HCT116 (cell line): ENCODE results near the gene ZC3H12D. TPM values are rescaled to one million over a fixed set of nuclear protein-coding genes. Genes with fewer than 3 reads are reported as not detected.

Experiments
- ATAC-seq: fragments of 200-7000 bp; cut with Tn5 transposase; 2 replicates; pipeline ENCODE4 v1.9.1; 2020; ENCODE audit warnings: mild to moderate bottlenecking, moderate library complexity
- BruUV-seq: library from RNA; stranded (reverse); fragments of 400-500 nt; replicated peaks from 2 replicates; lab custom pipeline; 2021; lab: Mats Ljungman, UMichigan
- CTCF ChIA-PET: fragments of 300-600 bp; sonication (Branson Sonifier 250); formaldehyde crosslinking; loops from one replicate; lab custom pipeline; 2021; ENCODE audit warnings: antibody characterized with exemption; lab: Charles Lee
- POLR2A ChIA-PET: fragments of 300-600, 350-600 bp; sonication (Branson Sonifier 250); formaldehyde crosslinking; loops from one replicate; lab custom pipeline; 2021; ENCODE audit warnings: antibody characterized with exemption; lab: Charles Lee
- RAD21 ChIA-PET, 2 experiments: fragments of 300-600 bp; sonication (Branson Sonifier 250); formaldehyde crosslinking; loops; one replicate each; lab custom pipeline; 2023; ENCODE audit warnings: low total read pairs in 2 of 2; ENCODE audit not compliant: uncharacterized antibody in 2 of 2, unreplicated experiment in 2 of 2, low non-redundant PET in 1 of 2; lab: Charles Lee
- DNase-seq: peaks from one replicate; pipeline ENCODE4 v3.0.0-alpha.2; 2010; ENCODE audit warnings: low read depth, low spot score
- H2AFZ ChIP-seq: fragments of 200-600 bp; shearing (Covaris generic), sonication (generic); 2 replicates; pipeline ENCODE4 v1.6.1; 2017; ENCODE audit warnings: low read depth, mixed run types, mixed read lengths, antibody characterized with exemption, low read length; ENCODE audit not compliant: poor library complexity, severe bottlenecking
- H3K27ac ChIP-seq: 2 replicates; pipeline ENCODE4 v1.5.1; 2012; ENCODE audit warnings: low read depth, low read length
- H3K27me3 ChIP-seq: fragments of 200-600 bp; sonication (generic); 2 replicates; pipeline ENCODE4 v1.6.1; 2016; ENCODE audit warnings: mixed run types, low read length, mixed read lengths; ENCODE audit not compliant: insufficient read depth
- H3K36me3 ChIP-seq, 2 experiments: fragments of 200-500 bp in 1 of 2; fragments of 200-600 bp in 1 of 2; sonication (Bioruptor generic) in 1 of 2; sonication (generic) in 1 of 2; 2 replicates each; pipeline versions ENCODE4 v1.5.1 to v1.6.1; 2014 to 2016; ENCODE audit warnings: low read length in 2 of 2, inconsistent platforms in 1 of 2, mixed read lengths in 1 of 2, mixed run types in 1 of 2; ENCODE audit not compliant: insufficient read depth in 2 of 2, control insufficient read depth in 1 of 2
- H3K4me1 ChIP-seq, 2 experiments: fragments of 200-600 bp in 1 of 2; sonication (generic) in 1 of 2; 2 replicates each; pipeline versions ENCODE4 v1.5.1 to v1.6.1; 2012 to 2017; ENCODE audit warnings: low read length in 2 of 2, inconsistent platforms in 1 of 2, mild to moderate bottlenecking in 1 of 2, mixed read lengths in 1 of 2, mixed run types in 1 of 2, moderate library complexity in 1 of 2; ENCODE audit not compliant: insufficient read depth in 2 of 2, control insufficient read depth in 1 of 2
- H3K4me2 ChIP-seq: fragments of 200-600 bp; sonication (generic); 2 replicates; pipeline ENCODE4 v1.6.1; 2017; ENCODE audit warnings: mixed run types, low read length, mixed read lengths
- H3K4me3 ChIP-seq, 2 experiments: fragments of 200-600 bp in 1 of 2; sonication (generic) in 1 of 2; replicated peaks in 1 of 2; 2 replicates each; pipeline ENCODE4 v1.5.1; 2011 to 2016; ENCODE audit warnings: low read length in 2 of 2, control low read depth in 1 of 2, low read depth in 1 of 2, mild to moderate bottlenecking in 1 of 2, mixed read lengths in 1 of 2, mixed run types in 1 of 2
- H3K79me2 ChIP-seq: fragments of 200-600 bp; sonication (generic); 2 replicates; pipeline ENCODE4 v1.6.1; 2017; ENCODE audit warnings: mild to moderate bottlenecking, mixed run types, low read length, moderate library complexity, mixed read lengths; ENCODE audit not compliant: insufficient read depth
- H3K9ac ChIP-seq: fragments of 200-600 bp; sonication (generic); 2 replicates; pipeline ENCODE4 v1.6.1; 2016; ENCODE audit warnings: low read length, mixed read lengths
- H3K9me2 ChIP-seq: fragments of 200-600 bp; sonication (generic), shearing (Covaris generic); 2 replicates; pipeline ENCODE4 v1.6.1; 2017; ENCODE audit warnings: mixed run types, mild to moderate bottlenecking, moderate library complexity; ENCODE audit not compliant: insufficient read depth
- H3K9me3 ChIP-seq, 2 experiments: fragments of 200-500 bp in 1 of 2; fragments of 200-600 bp in 1 of 2; sonication (Bioruptor generic) in 1 of 2; sonication (generic) in 1 of 2; 2 replicates each; pipeline ENCODE4 v1.6.1; 2014 to 2017; ENCODE audit warnings: low read length in 2 of 2, mixed read lengths in 2 of 2, inconsistent platforms in 1 of 2, low read depth in 1 of 2, mild to moderate bottlenecking in 1 of 2, mixed run types in 1 of 2, moderate library complexity in 1 of 2; ENCODE audit not compliant: control insufficient read depth in 1 of 2, insufficient read depth in 1 of 2
- H4K20me1 ChIP-seq: fragments of 200-600 bp; sonication (generic), shearing (Covaris generic); 2 replicates; pipeline ENCODE4 v1.6.1; 2017; ENCODE audit warnings: mixed run types, mild to moderate bottlenecking, moderate library complexity; ENCODE audit not compliant: insufficient read depth
- ATF3 ChIP-seq: IDR thresholded peaks from 2 replicates; pipeline ENCODE4 v1.6.1; 2012
- CBX3 ChIP-seq: IDR thresholded peaks from 2 replicates; pipeline ENCODE4 v1.6.1; 2012; ENCODE audit warnings: low read depth
- CEBPB ChIP-seq: IDR thresholded peaks from 2 replicates; pipeline ENCODE4 v1.6.1; 2012; ENCODE audit warnings: low read depth
- CTCF ChIP-seq, 3 experiments: fragments of 200-600 bp in 1 of 3; sonication (generic) in 1 of 3; IDR thresholded peaks in 2 of 3; conservative IDR thresholded peaks in 1 of 3; 2 replicates each; pipeline ENCODE4 v1.5.1; 2012 to 2017; ENCODE audit warnings: low read depth in 2 of 3, low read length in 2 of 3, antibody characterized with exemption in 1 of 3, borderline replicate concordance in 1 of 3, control low read depth in 1 of 3, mild to moderate bottlenecking in 1 of 3, mixed read lengths in 1 of 3, mixed run types in 1 of 3, moderate library complexity in 1 of 3; ENCODE audit not compliant: insufficient read depth in 1 of 3
- ELF1 ChIP-seq: IDR thresholded peaks from 2 replicates; pipeline ENCODE4 v1.6.1; 2012; ENCODE audit warnings: low read depth, borderline replicate concordance
- EZH2 ChIP-seq: fragments of 200-600 bp; sonication (generic); IDR thresholded peaks from 2 replicates; pipeline ENCODE4 v1.6.1; 2017; ENCODE audit warnings: antibody characterized with exemption, mixed run types
- EZH2phosphoT487 ChIP-seq: fragments of 200-600 bp; IDR thresholded peaks from 2 replicates; pipeline ENCODE4 v1.6.1; 2018; ENCODE audit warnings: antibody characterized with exemption, borderline replicate concordance
- FOSL1 ChIP-seq: IDR thresholded peaks from 2 replicates; pipeline ENCODE4 v1.6.1; 2012; ENCODE audit warnings: low read depth
- MAX ChIP-seq: IDR thresholded peaks from 2 replicates; pipeline ENCODE4 v1.6.1; 2012
- POLR2AphosphoS5 ChIP-seq: IDR thresholded peaks from 2 replicates; pipeline ENCODE4 v1.6.1; 2011; ENCODE audit warnings: mild to moderate bottlenecking, low read depth, low read length, moderate library complexity
- RAD21 ChIP-seq: IDR thresholded peaks from 2 replicates; pipeline ENCODE4 v1.6.1; 2012; ENCODE audit warnings: low read depth, mild to moderate bottlenecking
- REST ChIP-seq: IDR thresholded peaks from 2 replicates; pipeline ENCODE4 v1.6.1; 2012; ENCODE audit warnings: low read depth
- SIN3A ChIP-seq: IDR thresholded peaks from 2 replicates; pipeline ENCODE4 v1.6.1; 2012; ENCODE audit warnings: low read depth
- SRF ChIP-seq: IDR thresholded peaks from 2 replicates; pipeline ENCODE4 v1.6.1; 2012; ENCODE audit warnings: low read depth
- TCF7L2 ChIP-seq: IDR thresholded peaks from 2 replicates; pipeline ENCODE4 v1.7.0; 2011; ENCODE audit warnings: borderline replicate concordance, inconsistent platforms; ENCODE audit not compliant: insufficient read depth, insufficient read length; ENCODE audit errors: extremely low read depth
- ZBTB33 ChIP-seq: IDR thresholded peaks from 2 replicates; pipeline ENCODE4 v1.6.1; 2011; ENCODE audit warnings: mild to moderate bottlenecking, low read length, moderate library complexity; ENCODE audit not compliant: insufficient replicate concordance; ENCODE audit errors: extremely low read depth
- ZFX ChIP-seq: fragments of 450-650 bp; IDR thresholded peaks from 2 replicates; pipeline ENCODE4 v1.6.1; 2017
- ZNF274 ChIP-seq: fragments of 200-500 bp; sonication (Bioruptor generic); IDR thresholded peaks from 2 replicates; pipeline ENCODE4 v1.6.1; 2014; ENCODE audit warnings: mild to moderate bottlenecking, low read depth, low read length, inconsistent platforms
- intact Hi-C: fragments of 100-400 bp; cut with micrococcal nuclease; formaldehyde crosslinking; loops from 2 replicates; pipeline ENCODE4 v1.10.0; 2022
- total RNA-seq: library from RNA; stranded (reverse); gene quantifications from one replicate; pipeline ENCODE4 v1.2.1, GENCODE V29; 2021; ENCODE audit not compliant: unreplicated experiment

ZC3H12D gene
- total RNA-seq, 1 experiment from 2014 or later: 0.30 TPM

- H3K36me3 ChIP-seq: no peaks in the 10 kb centered on the region
- ATAC-seq (no peak), DNase-seq (no peak)
- no peak overlapping the region for H3K9ac ChIP-seq
- H3K4me1 ChIP-seq: no peaks in the 10 kb centered on the region
- H3K4me2 ChIP-seq: no peak overlapping the region
- ChIA-PET POLR2A (no interaction called here), CTCF (no interaction called here), RAD21 (no interaction called here)
- no peak overlapping the region for H3K4me3 ChIP-seq
- BruUV-seq: no TSS peak
- no peaks in the 10 kb centered on the region for H3K79me2 ChIP-seq
- H3K27ac ChIP-seq: no peak overlapping the region
- H3K9me2 ChIP-seq: no peaks in the 10 kb centered on the region
- peaks cover 4% of the 10 kb centered on the region; the same call in 1 of the 2 replicates for H3K27me3 ChIP-seq
- no peaks in the 10 kb centered on the region for H3K9me3 ChIP-seq
- TF ChIP-seq REST: no peak
- TF ChIP-seq TCF7L2: no peak
- no peak for TF ChIP-seq RAD21
- TF ChIP-seq EZH2: no peak
- no peak for TF ChIP-seq MAX
- no peak for TF ChIP-seq CBX3
- TF ChIP-seq EZH2phosphoT487: no peak
- no peak for TF ChIP-seq ZNF274
- no peak for TF ChIP-seq FOSL1
- no peak for TF ChIP-seq CEBPB
- TF ChIP-seq ZFX: no peak
- no peak for TF ChIP-seq ZBTB33
- no peak for TF ChIP-seq CTCF (IDR thresholded peaks at IDR 0.05 in 2 of 3, conservative IDR thresholded peaks at IDR 0.05 in 1 of 3; ENCODE audit: borderline replicate concordance in 1 of 3, insufficient read depth in 1 of 3, low read depth in 2 of 3, low read length in 2 of 3)
- no peak for TF ChIP-seq SRF
- TF ChIP-seq POLR2AphosphoS5: no peak
- TF ChIP-seq ATF3: no peak
- no peak for TF ChIP-seq SIN3A
- no peak for TF ChIP-seq ELF1
- intact Hi-C loops: no loop called here
- no peaks in the 10 kb centered on the region for H4K20me1 ChIP-seq
- H2AFZ ChIP-seq: no peak overlapping the region
Measured at GRCh38 chr6:149425224-149425623, 59.6 kb downstream of the ZC3H12D start.
